ENCODE data around the gene NPBWR2. TPM values are rescaled to one million over a fixed set of nuclear protein-coding genes. Genes with fewer than 3 reads are reported as not detected.
A peak's percentile ranks its signal among the peaks of the same experiment; 100 is the strongest.

Gene NPBWR2
- polyA plus RNA-seq, 3 donors from 2014 or later: not detected

- H3K36me3 Mint-ChIP-seq: peaks cover 0 to 3% (median 2%) of the 10 kb centered on the region in 3 donors
- H3K4me1 Mint-ChIP-seq: peaks cover 20 to 29% of the 10 kb centered on the region in 2 donors
- H3K4me3 Mint-ChIP-seq: peak overlapping the region; percentile 88 to 93 (median 91)
- no peaks in the 10 kb centered on the region for H3K9me3 Mint-ChIP-seq
- peak overlapping the region; percentile 65 to 93 (median 80) for H3K27ac Mint-ChIP-seq
- peak; percentile 48 to 62 (median 53) for DNase-seq
- peaks cover 0 to 5% (median 0%) of the 10 kb centered on the region in 3 donors for H3K27me3 Mint-ChIP-seq (ENCODE audit: low read depth in 3 of 3)
Observed at GRCh38 chr20:64077876-64078551, 29.4 kb downstream of the NPBWR2 start.

- Mint-ChIP-seq H3K27me3 (ENCODE audit: low read depth in 3 of 3) (peaks cover 0 to 5% (median 0%) of the 10 kb centered on the region in 3 donors), H3K4me3 (peak overlapping the region; percentile 88 to 93 (median 91)), H3K9me3 (no peaks in the 10 kb centered on the region), H3K4me1 (peaks cover 16 to 26% of the 10 kb centered on the region in 2 donors), H3K27ac (peak overlapping the region; percentile 65 to 93 (median 80)), H3K36me3 (peaks cover 0 to 3% (median 3%) of the 10 kb centered on the region in 3 donors)
- DNase-seq: no peak
Observed at GRCh38 chr20:64077541-64077875, 29.9 kb downstream of the NPBWR2 start.

GRCh38 chr20:64077094-64077493, 30.3 kb downstream of the NPBWR2 start:
- Mint-ChIP-seq H3K27ac (peak overlapping the region in 5 of 6 donors; percentile 61 to 93 (median 80)), H3K4me3 (peak overlapping the region; percentile 88 to 93 (median 91)), H3K9me3 (no peaks in the 10 kb centered on the region), H3K4me1 (peaks cover 16 to 25% of the 10 kb centered on the region in 2 donors), H3K27me3 (ENCODE audit: low read depth in 3 of 3) (peaks cover 0 to 5% (median 0%) of the 10 kb centered on the region in 3 donors), H3K36me3 (peaks cover 0 to 3% (median 3%) of the 10 kb centered on the region in 3 donors)
- peak in 1 of 3 donors; percentile 16 for DNase-seq

- Mint-ChIP-seq H3K36me3 (peaks cover 0 to 3% (median 3%) of the 10 kb centered on the region in 3 donors), H3K27me3 (ENCODE audit: low read depth in 3 of 3) (peaks cover 0 to 2% (median 0%) of the 10 kb centered on the region in 3 donors), H3K9me3 (no peaks in the 10 kb centered on the region), H3K4me1 (peaks cover 16 to 25% of the 10 kb centered on the region in 2 donors), H3K4me3 (peak overlapping the region in 1 of 5 donors; percentile 29), H3K27ac (peak overlapping the region in 2 of 6 donors; percentile 23 to 86)
- no peak for DNase-seq
Observed at GRCh38 chr20:64076061-64076997, 31.0 kb downstream of the NPBWR2 start.

- Mint-ChIP-seq H3K27me3 (ENCODE audit: low read depth in 3 of 3) (peaks cover 0 to 2% (median 0%) of the 10 kb centered on the region in 3 donors), H3K4me1 (peaks cover 13 to 23% of the 10 kb centered on the region in 2 donors), H3K4me3 (peak overlapping the region in 1 of 5 donors; percentile 30), H3K27ac (peak overlapping the region in 2 of 6 donors; percentile 23 to 39), H3K9me3 (no peaks in the 10 kb centered on the region), H3K36me3 (peaks cover 0 to 3% (median 3%) of the 10 kb centered on the region in 3 donors)
- no peak for DNase-seq
Observed at GRCh38 chr20:64075556-64075955, 31.8 kb downstream of the NPBWR2 start.

GRCh38 chr20:64074963-64075362, 32.4 kb downstream of the NPBWR2 start:
- H3K27ac Mint-ChIP-seq: peak overlapping the region in 1 of 6 donors; percentile 43
- no peak for DNase-seq
- H3K27me3 Mint-ChIP-seq (ENCODE audit: low read depth in 3 of 3): no peaks in the 10 kb centered on the region
- no peaks in the 10 kb centered on the region for H3K9me3 Mint-ChIP-seq
- no peak overlapping the region for H3K4me3 Mint-ChIP-seq
- peaks cover 0 to 3% (median 3%) of the 10 kb centered on the region in 3 donors for H3K36me3 Mint-ChIP-seq
- peaks cover 8 to 18% of the 10 kb centered on the region in 2 donors for H3K4me1 Mint-ChIP-seq

- peak overlapping the region in 1 of 6 donors; percentile 43 for H3K27ac Mint-ChIP-seq
- no peak for DNase-seq
- H3K27me3 Mint-ChIP-seq (ENCODE audit: low read depth in 3 of 3): no peaks in the 10 kb centered on the region
- peaks cover 8 to 18% of the 10 kb centered on the region in 2 donors for H3K4me1 Mint-ChIP-seq
- H3K36me3 Mint-ChIP-seq: peaks cover 0 to 3% (median 3%) of the 10 kb centered on the region in 3 donors
- no peak overlapping the region for H3K4me3 Mint-ChIP-seq
- H3K9me3 Mint-ChIP-seq: no peaks in the 10 kb centered on the region
Observed at GRCh38 chr20:64074184-64074789, 33.1 kb downstream of the NPBWR2 start.

- Mint-ChIP-seq H3K4me3 (no peak overlapping the region), H3K27me3 (ENCODE audit: low read depth in 3 of 3) (no peaks in the 10 kb centered on the region), H3K4me1 (peaks cover 8 to 20% of the 10 kb centered on the region in 2 donors), H3K27ac (no peak overlapping the region), H3K9me3 (no peaks in the 10 kb centered on the region), H3K36me3 (peaks cover 0 to 3% (median 3%) of the 10 kb centered on the region in 3 donors)
- no peak for DNase-seq
Observed at GRCh38 chr20:64073476-64074183, 33.7 kb downstream of the NPBWR2 start.

- H3K27ac Mint-ChIP-seq: peak overlapping the region in 1 of 6 donors; percentile 39
- H3K9me3 Mint-ChIP-seq: no peaks in the 10 kb centered on the region
- H3K27me3 Mint-ChIP-seq (ENCODE audit: low read depth in 3 of 3): no peaks in the 10 kb centered on the region
- H3K36me3 Mint-ChIP-seq: peaks cover 0 to 3% (median 3%) of the 10 kb centered on the region in 3 donors
- DNase-seq: no peak
- peaks cover 2 to 22% of the 10 kb centered on the region in 2 donors for H3K4me1 Mint-ChIP-seq
- H3K4me3 Mint-ChIP-seq: no peak overlapping the region
Observed at GRCh38 chr20:64072498-64073063, 34.8 kb downstream of the NPBWR2 start.

- no peaks in the 10 kb centered on the region for H3K9me3 Mint-ChIP-seq
Observed at GRCh38 chr20:64071341-64072332, 35.7 kb downstream of the NPBWR2 start.

GRCh38 chr20:64070244-64070993, 36.9 kb downstream of the NPBWR2 start:
- DNase-seq: no peak
- peak overlapping the region in 1 of 6 donors; percentile 17 for H3K27ac Mint-ChIP-seq
- H3K4me1 Mint-ChIP-seq: peaks cover 19 to 30% of the 10 kb centered on the region in 2 donors
- H3K4me3 Mint-ChIP-seq: no peak overlapping the region
- H3K9me3 Mint-ChIP-seq: no peaks in the 10 kb centered on the region
- peaks cover 0 to 3% (median 0%) of the 10 kb centered on the region in 3 donors for H3K27me3 Mint-ChIP-seq (ENCODE audit: low read depth in 3 of 3)
- peaks cover 0 to 3% (median 3%) of the 10 kb centered on the region in 3 donors for H3K36me3 Mint-ChIP-seq

More at GRCh38 chr20:64071341-64072332, 35.7 kb downstream of the NPBWR2 start:
- H3K27me3 Mint-ChIP-seq (ENCODE audit: low read depth in 3 of 3): no peaks in the 10 kb centered on the region
- peak overlapping the region in 3 of 6 donors; percentile 24 to 43 (median 39) for H3K27ac Mint-ChIP-seq
- peaks cover 8 to 25% of the 10 kb centered on the region in 2 donors for H3K4me1 Mint-ChIP-seq
- H3K36me3 Mint-ChIP-seq: peaks cover 0 to 3% (median 3%) of the 10 kb centered on the region in 3 donors
- no peak for DNase-seq
- no peak overlapping the region for H3K4me3 Mint-ChIP-seq

Measured in immature natural killer cell (primary cell).